ENCODE measurements around the gene PER2. TPM values are rescaled to one million over a fixed set of nuclear protein-coding genes. Genes with fewer than 3 reads are reported as not detected.
"Not testable (repeated sequence)": the region's sequence is repeated elsewhere in the genome, so short reads cannot be mapped to it uniquely, and the experiment has no call there.

PER2 gene
- polyA plus RNA-seq, 2 donors = 4.9 to 12.6 TPM

DNA sequence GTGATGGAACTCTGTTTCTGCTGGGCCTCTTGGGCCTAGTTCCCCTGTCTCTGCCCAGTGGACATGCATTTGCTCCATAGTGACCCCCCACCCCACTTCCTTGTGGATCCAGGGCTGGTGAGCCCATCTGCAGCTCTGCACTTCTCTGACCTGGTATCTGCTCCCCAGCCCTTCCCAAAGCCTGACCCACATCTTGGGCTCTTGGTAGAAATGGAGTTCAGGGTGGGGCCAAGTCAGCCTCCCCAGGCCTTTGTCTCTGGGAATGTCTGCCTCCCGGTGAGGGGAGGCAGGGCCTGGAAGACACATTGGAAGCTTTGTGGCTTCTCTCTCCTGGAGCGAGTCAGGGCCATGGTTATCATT, 25.6 kb upstream of the PER2 start:
- H3K4me1 ChIP-seq (ENCODE audit: control insufficient read depth in 2 of 2, insufficient read depth in 2 of 2, low read length in 1 of 2) = no peaks in the 10 kb centered on the region
- H3K27ac ChIP-seq (ENCODE audit: low read depth in 2 of 2, low read length in 1 of 2) = no peak overlapping the region
- H3K27me3 ChIP-seq (ENCODE audit: control insufficient read depth in 1 of 2, insufficient read depth in 2 of 2, low read length in 2 of 2) = no peaks in the 10 kb centered on the region
- no peaks in the 10 kb centered on the region for H3K36me3 ChIP-seq (ENCODE audit: control insufficient read depth in 2 of 2, insufficient read depth in 2 of 2, low read length in 1 of 2)
- no peaks in the 10 kb centered on the region for H3K9me3 ChIP-seq (ENCODE audit: control insufficient read depth in 2 of 2, insufficient read depth in 1 of 2, low read depth in 1 of 2, low read length in 1 of 2)
- 68 to 74% methylated on average over 2 of the region's 2 CpGs for WGBS, 2 donors
- no peak overlapping the region for H3K4me3 ChIP-seq (ENCODE audit: low read depth in 1 of 2, low read length in 2 of 2)

DNA sequence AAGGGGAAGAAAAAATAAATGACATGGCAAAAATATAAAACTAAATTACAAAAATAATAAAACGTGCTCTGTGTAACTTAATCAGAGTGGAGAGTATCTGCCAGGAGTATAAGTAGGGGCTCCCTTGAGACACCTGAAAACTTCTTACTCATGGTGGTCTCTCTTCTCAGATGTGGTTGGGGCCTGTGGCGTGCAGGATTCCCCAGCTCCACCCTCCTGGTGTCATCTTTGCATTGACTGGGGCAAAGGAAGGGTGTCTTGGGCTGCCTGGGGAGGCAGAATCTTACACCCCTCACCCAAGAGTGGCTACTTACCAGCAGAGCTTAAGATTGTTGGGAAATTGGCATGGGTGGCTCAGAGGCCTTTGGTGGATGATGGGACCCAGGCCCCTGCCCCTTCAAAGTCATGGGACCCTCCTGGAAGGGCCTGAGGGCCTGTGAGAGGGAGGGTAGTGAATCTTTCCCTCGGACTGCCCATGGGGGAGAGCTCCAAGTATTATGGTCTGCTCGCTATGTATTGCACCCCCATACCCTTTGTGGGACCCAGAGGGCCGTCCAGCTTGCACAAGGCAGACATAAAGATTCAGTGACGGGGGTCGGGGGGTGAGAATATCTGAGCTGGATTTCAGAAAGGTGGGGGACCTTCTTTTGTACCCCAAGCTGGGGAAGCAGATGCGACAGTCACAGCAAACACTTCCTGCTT, 25.0 kb upstream of the PER2 start:
- Histone ChIP-seq H3K27me3 (ENCODE audit: control insufficient read depth in 1 of 2, insufficient read depth in 2 of 2, low read length in 2 of 2) (no peaks in the 10 kb centered on the region), H3K9me3 (ENCODE audit: control insufficient read depth in 2 of 2, insufficient read depth in 1 of 2, low read depth in 1 of 2, low read length in 1 of 2) (no peaks in the 10 kb centered on the region), H3K36me3 (ENCODE audit: control insufficient read depth in 2 of 2, insufficient read depth in 2 of 2, low read length in 1 of 2) (no peaks in the 10 kb centered on the region), H3K4me1 (ENCODE audit: control insufficient read depth in 2 of 2, insufficient read depth in 2 of 2, low read length in 1 of 2) (no peaks in the 10 kb centered on the region), H3K4me3 (ENCODE audit: low read depth in 1 of 2, low read length in 2 of 2) (no peak overlapping the region), H3K27ac (ENCODE audit: low read depth in 2 of 2, low read length in 1 of 2) (no peak overlapping the region)
- WGBS, 2 donors = 91% methylated on average over 8 of the region's 8 CpGs

DNA sequence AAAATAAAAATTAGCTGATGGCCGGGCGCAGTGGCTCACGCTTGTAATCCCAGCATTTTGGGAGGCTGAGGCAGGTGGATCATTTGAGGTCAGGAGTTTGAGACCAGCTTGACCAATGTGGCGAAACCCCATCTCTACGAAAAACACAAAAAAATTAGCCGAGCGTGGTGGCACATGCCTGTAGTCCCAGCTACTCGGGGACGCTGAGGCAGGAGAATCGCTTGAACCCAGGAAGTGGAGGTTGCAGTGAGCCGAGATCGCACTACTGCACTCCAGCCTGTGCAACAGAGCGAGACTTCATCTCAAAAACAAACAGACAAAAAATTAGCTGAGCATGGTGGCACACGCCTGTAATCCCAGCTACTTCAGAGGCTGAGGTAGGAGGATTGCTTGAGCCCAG, 22.3 kb upstream of the PER2 start:
- 90% methylated on average over 14 of the region's 14 CpGs for WGBS, 2 donors
- H3K4me3 ChIP-seq (ENCODE audit: low read depth in 1 of 2, low read length in 2 of 2); H3K36me3 ChIP-seq (ENCODE audit: control insufficient read depth in 2 of 2, insufficient read depth in 2 of 2, low read length in 1 of 2); H3K4me1 ChIP-seq (ENCODE audit: control insufficient read depth in 2 of 2, insufficient read depth in 2 of 2, low read length in 1 of 2); H3K9me3 ChIP-seq (ENCODE audit: control insufficient read depth in 2 of 2, insufficient read depth in 1 of 2, low read depth in 1 of 2, low read length in 1 of 2); H3K27ac ChIP-seq (ENCODE audit: low read depth in 2 of 2, low read length in 1 of 2); H3K27me3 ChIP-seq (ENCODE audit: control insufficient read depth in 1 of 2, insufficient read depth in 2 of 2, low read length in 2 of 2): not testable (repeated sequence)

DNA sequence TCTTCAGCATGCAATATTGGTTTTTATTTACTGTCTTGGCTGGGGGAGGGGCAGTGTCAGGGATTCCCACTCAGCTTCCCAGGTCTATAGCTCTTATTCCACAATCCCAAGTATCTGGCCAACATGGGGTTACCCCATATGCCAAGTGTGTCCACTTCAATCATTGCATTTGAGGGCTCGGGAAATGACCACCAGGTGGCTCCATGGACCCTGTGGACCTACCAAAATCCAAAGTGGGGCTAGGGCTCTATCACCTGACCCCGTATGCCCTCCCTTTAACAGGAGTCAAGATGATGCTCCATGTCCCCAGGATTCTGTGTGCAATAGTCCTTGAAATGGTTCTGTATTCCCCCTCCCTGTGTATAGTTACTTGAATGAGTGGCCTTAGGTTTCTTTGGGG, 19.8 kb upstream of the PER2 start:
- no peaks in the 10 kb centered on the region for H3K4me1 ChIP-seq (ENCODE audit: control insufficient read depth in 2 of 2, insufficient read depth in 2 of 2, low read length in 1 of 2)
- 71 to 88% methylated on average over 2 of the region's 2 CpGs for WGBS, 2 donors
- H3K27me3 ChIP-seq (ENCODE audit: control insufficient read depth in 1 of 2, insufficient read depth in 2 of 2, low read length in 2 of 2) = no peaks in the 10 kb centered on the region
- no peaks in the 10 kb centered on the region for H3K36me3 ChIP-seq (ENCODE audit: control insufficient read depth in 2 of 2, insufficient read depth in 2 of 2, low read length in 1 of 2)
- no peak overlapping the region for H3K4me3 ChIP-seq (ENCODE audit: low read depth in 1 of 2, low read length in 2 of 2)
- H3K27ac ChIP-seq (ENCODE audit: low read depth in 2 of 2, low read length in 1 of 2) = no peak overlapping the region
- no peaks in the 10 kb centered on the region for H3K9me3 ChIP-seq (ENCODE audit: control insufficient read depth in 2 of 2, insufficient read depth in 1 of 2, low read depth in 1 of 2, low read length in 1 of 2)

DNA sequence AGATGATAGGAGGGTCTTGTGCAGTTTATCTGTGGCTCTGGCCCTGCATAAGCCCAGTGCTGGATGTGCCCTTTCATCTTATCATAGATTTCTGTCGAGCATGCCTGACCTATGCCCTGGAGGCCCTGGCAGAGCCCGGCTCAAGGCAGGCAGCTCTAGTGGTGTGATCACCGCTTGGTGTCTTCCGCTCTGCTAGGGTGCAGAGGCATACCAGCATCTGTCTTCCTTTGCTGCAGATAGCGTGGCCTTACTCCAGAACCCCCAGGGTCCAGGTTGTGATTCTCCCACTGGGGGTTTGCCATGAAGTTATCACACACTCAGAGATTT, 18.2 kb upstream of the PER2 start:
- no peaks in the 10 kb centered on the region for H3K4me1 ChIP-seq (ENCODE audit: control insufficient read depth in 2 of 2, insufficient read depth in 2 of 2, low read length in 1 of 2)
- H3K27me3 ChIP-seq (ENCODE audit: control insufficient read depth in 1 of 2, insufficient read depth in 2 of 2, low read length in 2 of 2) = no peaks in the 10 kb centered on the region
- no peak overlapping the region for H3K4me3 ChIP-seq (ENCODE audit: low read depth in 1 of 2, low read length in 2 of 2)
- no peaks in the 10 kb centered on the region for H3K36me3 ChIP-seq (ENCODE audit: control insufficient read depth in 2 of 2, insufficient read depth in 2 of 2, low read length in 1 of 2)
- H3K27ac ChIP-seq (ENCODE audit: low read depth in 2 of 2, low read length in 1 of 2) = no peak overlapping the region
- H3K9me3 ChIP-seq (ENCODE audit: control insufficient read depth in 2 of 2, insufficient read depth in 1 of 2, low read depth in 1 of 2, low read length in 1 of 2) = no peaks in the 10 kb centered on the region
- 69 to 78% methylated on average over 5 of the region's 5 CpGs for WGBS, 2 donors

DNA sequence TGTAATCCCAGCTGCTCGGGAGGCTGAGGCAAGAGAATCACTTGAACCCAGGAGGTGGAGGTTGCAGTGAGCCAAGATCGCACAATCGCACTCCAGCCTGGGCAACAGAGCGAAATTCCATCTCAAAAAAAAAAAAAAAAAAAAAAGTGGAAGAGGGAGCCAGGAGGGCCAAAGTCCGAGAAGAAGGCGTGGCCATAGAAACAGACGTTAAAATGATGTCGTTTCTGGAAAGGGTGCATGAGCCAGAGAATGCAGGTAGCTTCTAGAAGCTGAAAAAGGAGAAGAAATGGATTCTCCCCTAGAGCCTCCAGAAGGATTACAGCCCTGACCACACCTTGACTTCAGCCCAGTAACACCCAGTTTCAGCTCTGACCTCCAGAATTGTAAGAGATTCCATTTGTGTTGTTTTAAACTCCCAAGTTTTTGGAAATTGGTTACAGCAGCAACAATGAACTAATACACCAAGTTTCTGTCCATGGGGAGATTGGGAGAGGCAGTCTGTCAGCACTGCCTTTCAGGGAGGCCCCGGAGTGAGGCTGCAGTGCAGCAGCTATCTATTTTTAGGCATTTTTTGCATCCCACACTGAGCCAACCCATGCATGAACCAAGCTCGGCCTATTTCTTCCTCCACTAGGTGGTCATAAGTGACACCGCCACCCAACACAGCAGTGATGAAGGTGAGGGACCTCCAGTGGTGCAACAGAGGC, 17.7 kb upstream of the PER2 start:
- WGBS, 2 donors = 71 to 89% methylated on average over 10 to 11 of the region's 11 CpGs
- H3K27ac ChIP-seq (ENCODE audit: low read depth in 2 of 2, low read length in 1 of 2) = no peak overlapping the region
- no peaks in the 10 kb centered on the region for H3K9me3 ChIP-seq (ENCODE audit: control insufficient read depth in 2 of 2, insufficient read depth in 1 of 2, low read depth in 1 of 2, low read length in 1 of 2)
- H3K27me3 ChIP-seq (ENCODE audit: control insufficient read depth in 1 of 2, insufficient read depth in 2 of 2, low read length in 2 of 2) = no peaks in the 10 kb centered on the region
- no peak overlapping the region for H3K4me3 ChIP-seq (ENCODE audit: low read depth in 1 of 2, low read length in 2 of 2)
- no peaks in the 10 kb centered on the region for H3K36me3 ChIP-seq (ENCODE audit: control insufficient read depth in 2 of 2, insufficient read depth in 2 of 2, low read length in 1 of 2)
- no peaks in the 10 kb centered on the region for H3K4me1 ChIP-seq (ENCODE audit: control insufficient read depth in 2 of 2, insufficient read depth in 2 of 2, low read length in 1 of 2)

DNA sequence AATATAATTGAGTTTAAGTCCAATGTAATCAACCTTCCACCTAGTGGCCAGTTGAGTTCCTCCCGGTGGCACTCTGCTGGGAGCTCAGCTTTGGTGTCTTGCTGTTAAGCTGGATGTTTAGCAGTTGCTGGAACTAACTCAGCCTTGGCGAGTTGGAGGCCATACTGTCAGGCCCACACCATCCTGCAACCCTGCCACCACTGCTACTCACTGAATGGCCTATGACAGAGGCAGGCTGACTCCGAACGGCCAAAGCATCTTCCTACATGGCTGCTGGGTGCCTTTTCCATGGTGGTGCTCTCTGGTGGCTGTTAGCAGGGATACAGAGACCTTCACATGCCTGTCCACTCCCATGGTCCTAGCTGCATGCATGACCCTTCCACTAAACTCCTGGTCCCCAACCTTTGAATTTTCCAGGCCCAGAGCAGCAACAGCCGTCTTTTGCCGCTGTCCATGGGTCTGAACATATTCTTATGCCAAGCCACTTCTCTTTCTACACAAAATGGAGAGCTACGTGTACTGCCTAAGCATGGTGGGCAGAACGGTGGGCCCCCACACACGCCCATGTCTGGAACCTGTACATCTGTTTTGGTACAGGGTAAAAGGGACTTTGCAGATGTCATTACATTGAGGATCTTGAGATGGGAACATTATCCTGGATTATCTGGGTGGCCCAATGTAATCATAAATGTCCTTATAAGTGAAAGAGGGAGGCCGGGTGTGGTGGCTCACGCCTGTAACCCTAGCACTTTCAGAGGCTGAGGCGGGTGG, 16.9 kb upstream of the PER2 start:
- no peaks in the 10 kb centered on the region for H3K27me3 ChIP-seq (ENCODE audit: control insufficient read depth in 1 of 2, insufficient read depth in 2 of 2, low read length in 2 of 2)
- 83 to 88% methylated on average over 12 of the region's 12 CpGs for WGBS, 2 donors
- no peaks in the 10 kb centered on the region for H3K36me3 ChIP-seq (ENCODE audit: control insufficient read depth in 2 of 2, insufficient read depth in 2 of 2, low read length in 1 of 2)
- H3K27ac ChIP-seq (ENCODE audit: low read depth in 2 of 2, low read length in 1 of 2) = no peak overlapping the region
- H3K9me3 ChIP-seq (ENCODE audit: control insufficient read depth in 2 of 2, insufficient read depth in 1 of 2, low read depth in 1 of 2, low read length in 1 of 2) = no peaks in the 10 kb centered on the region
- no peak overlapping the region for H3K4me3 ChIP-seq (ENCODE audit: low read depth in 1 of 2, low read length in 2 of 2)
- H3K4me1 ChIP-seq (ENCODE audit: control insufficient read depth in 2 of 2, insufficient read depth in 2 of 2, low read length in 1 of 2) = no peaks in the 10 kb centered on the region

DNA sequence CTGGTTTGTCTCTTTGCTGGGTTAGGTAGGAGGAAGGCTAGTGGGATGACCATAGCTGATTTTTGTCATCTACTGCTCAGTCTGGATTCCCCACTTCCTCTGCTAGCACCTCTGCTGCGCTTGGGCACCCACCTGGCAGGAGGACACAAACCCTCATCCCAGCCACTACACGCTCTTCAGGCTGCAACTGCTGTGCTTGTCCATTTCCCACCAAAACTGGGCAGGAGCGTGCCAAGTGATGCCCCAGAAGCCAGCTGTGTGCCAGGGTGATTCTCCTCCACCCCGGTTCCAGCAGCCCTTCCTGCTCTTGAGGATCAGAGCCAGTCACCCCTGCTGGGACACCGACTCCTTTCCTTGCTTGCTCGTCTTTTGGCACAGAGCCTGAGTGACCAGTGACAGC, 15.7 kb upstream of the PER2 start:
- H3K27me3 ChIP-seq (ENCODE audit: control insufficient read depth in 1 of 2, insufficient read depth in 2 of 2, low read length in 2 of 2) = no peaks in the 10 kb centered on the region
- no peak overlapping the region for H3K27ac ChIP-seq (ENCODE audit: low read depth in 2 of 2, low read length in 1 of 2)
- no peaks in the 10 kb centered on the region for H3K36me3 ChIP-seq (ENCODE audit: control insufficient read depth in 2 of 2, insufficient read depth in 2 of 2, low read length in 1 of 2)
- H3K4me1 ChIP-seq (ENCODE audit: control insufficient read depth in 2 of 2, insufficient read depth in 2 of 2, low read length in 1 of 2) = no peaks in the 10 kb centered on the region
- H3K9me3 ChIP-seq (ENCODE audit: control insufficient read depth in 2 of 2, insufficient read depth in 1 of 2, low read depth in 1 of 2, low read length in 1 of 2) = no peaks in the 10 kb centered on the region
- H3K4me3 ChIP-seq (ENCODE audit: low read depth in 1 of 2, low read length in 2 of 2) = no peak overlapping the region
- 89 to 92% methylated on average over 6 of the region's 6 CpGs for WGBS, 2 donors

DNA sequence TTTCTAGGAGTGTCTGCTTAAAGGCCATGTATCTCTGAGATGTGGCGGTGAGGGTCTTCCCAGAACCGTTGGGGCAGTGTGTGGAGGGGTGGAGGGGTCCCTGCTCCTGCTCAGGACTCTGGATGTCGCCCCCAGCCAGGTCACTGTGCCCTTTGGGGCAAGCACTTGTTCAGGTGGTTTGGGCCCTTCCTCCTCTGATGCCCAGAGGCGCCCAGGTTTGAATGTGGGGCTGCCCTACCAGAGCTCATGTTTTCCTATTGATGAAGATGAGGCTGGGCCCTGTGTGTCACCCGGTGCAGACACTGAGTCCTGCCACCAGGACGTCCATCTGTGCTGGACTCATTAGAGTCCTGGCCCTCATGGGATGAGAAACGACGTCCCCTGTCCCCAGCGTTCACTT, 14.3 kb upstream of the PER2 start:
- WGBS, 2 donors = 83 to 88% methylated on average over 9 of the region's 9 CpGs
- no peaks in the 10 kb centered on the region for H3K36me3 ChIP-seq (ENCODE audit: control insufficient read depth in 2 of 2, insufficient read depth in 2 of 2, low read length in 1 of 2)

More for the DNA sequence above, 14.3 kb upstream of the PER2 start:
- Histone ChIP-seq H3K9me3 (ENCODE audit: control insufficient read depth in 2 of 2, insufficient read depth in 1 of 2, low read depth in 1 of 2, low read length in 1 of 2) (no peaks in the 10 kb centered on the region), H3K27ac (ENCODE audit: low read depth in 2 of 2, low read length in 1 of 2) (no peak overlapping the region), H3K4me1 (ENCODE audit: control insufficient read depth in 2 of 2, insufficient read depth in 2 of 2, low read length in 1 of 2) (no peaks in the 10 kb centered on the region), H3K27me3 (ENCODE audit: control insufficient read depth in 1 of 2, insufficient read depth in 2 of 2, low read length in 2 of 2) (no peaks in the 10 kb centered on the region), H3K4me3 (ENCODE audit: low read depth in 1 of 2, low read length in 2 of 2) (no peak overlapping the region)

All from esophagus (tissue), 2 donors.